ENCODE measurements around the gene EIF3J. TPM values are rescaled to one million over a fixed set of nuclear protein-coding genes. Genes with fewer than 3 reads are reported as not detected.

EIF3J gene
- total and polyA plus RNA-seq, 10 of the 15 experiments (the other 5 are each of a cell fraction or from before 2014, with no cell fraction given) = 34.7 to 126 (median 64.1) TPM

DNA sequence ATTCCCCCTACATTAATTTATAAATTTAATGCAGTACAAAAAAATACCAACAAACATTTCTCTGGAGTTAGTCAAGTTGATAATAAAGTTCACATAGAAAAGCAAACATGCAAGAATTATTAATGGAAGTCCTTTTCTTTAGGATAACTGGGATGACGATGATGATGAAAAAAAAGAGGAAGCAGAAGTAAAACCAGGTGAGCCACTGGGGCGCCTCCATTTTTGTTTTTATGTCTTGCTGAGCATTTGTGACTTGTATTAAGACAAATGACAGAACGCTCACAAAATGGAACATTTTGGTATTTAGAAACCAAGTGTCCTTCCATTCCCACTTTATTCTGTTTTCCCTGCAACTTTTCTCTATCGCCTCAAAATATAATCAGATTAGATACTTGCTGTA lies 13.8 kb downstream of the EIF3J start:
- ChIA-PET RAD21 (ENCODE audit: unreplicated experiment) (no interaction called here), SMC1A (ENCODE audit: uncharacterized antibody, unreplicated experiment) (interaction anchor here (1.1 kb wide), 1 partner anchor 14 kb away, joined by 4 read pairs; no protein-coding TSS in a partner anchor), CTCF (interaction anchor here (0.6 to 1.2 kb wide), 3 partner anchors 14 to 182 kb away, joined by 3 read pairs; partner anchors contain the start of gene EIF3J), POLR2A (interaction anchor here (0.7 kb wide), 1 partner anchor 29 kb away, joined by 3 read pairs; no protein-coding TSS in a partner anchor)
- TF ChIP-seq SPI1 (IDR thresholded peaks at IDR 0.05; ENCODE audit: borderline replicate concordance, insufficient read depth, low read depth, low read length) (0 out of 2 replicates have a peak, but pooled peaks have one; percentile 28), CBX3 (IDR thresholded peaks at IDR 0.05; ENCODE audit: borderline replicate concordance, low read depth) (no peak), SMC3 (IDR thresholded peaks at IDR 0.05; ENCODE audit: borderline replicate concordance, low read length) (no peak), ZBTB33 (IDR thresholded peaks at IDR 0.05) (no peak), ZNF274 (IDR thresholded peaks at IDR 0.05; ENCODE audit: insufficient read depth, insufficient read length) (no peak), YY1 (IDR thresholded peaks at IDR 0.05; ENCODE audit: low read depth, low read length) (no peak), CREB1 (IDR thresholded peaks at IDR 0.05; ENCODE audit: low read depth) (no peak)
- Histone ChIP-seq H3K36me3 (ENCODE audit: control insufficient read depth in 2 of 2, insufficient read depth in 2 of 2, low read length in 1 of 2) (peaks cover 4 to 23% of the 10 kb centered on the region in 2 experiments), H2AFZ (ENCODE audit: control insufficient read depth, low read depth, low read length) (no peak overlapping the region), H3K4me2 (ENCODE audit: control insufficient read depth, insufficient read depth) (no peak overlapping the region), H3K9ac (ENCODE audit: control insufficient read depth, insufficient read depth, low read length) (no peak overlapping the region), H3K27ac (ENCODE audit: control insufficient read depth, insufficient read depth) (no peak overlapping the region), H3K9me3 (replicated peaks; ENCODE audit: control insufficient read depth, insufficient read depth, low read length) (no peaks in the 10 kb centered on the region), H3K4me3 (no peak overlapping the region), H3K79me2 (ENCODE audit: control insufficient read depth, insufficient read depth, low read length) (peaks cover 34% of the 10 kb centered on the region), H3K4me1 (ENCODE audit: control insufficient read depth, insufficient read depth, low read length) (peaks cover 4% of the 10 kb centered on the region; the same call in 1 of the 2 replicates), H4K20me1 (ENCODE audit: control insufficient read depth, insufficient read depth) (no peaks in the 10 kb centered on the region), H3K27me3 (replicated peaks in 1 of 2; ENCODE audit: control insufficient read depth in 2 of 2, insufficient read depth in 2 of 2, low read length in 1 of 2) (no peaks in the 10 kb centered on the region)
- intact Hi-C loops (cut with micrococcal nuclease; ENCODE audit: unreplicated experiment) = no loop called here
- 82% methylated on average over 4 of the region's 4 CpGs for WGBS (ENCODE audit: insufficient coverage, insufficient replicate concordance, low lambda C conversion rate, missing lambda C conversion rate)
- in situ Hi-C loops (cut with MboI) = no loop called here
- FAIRE-seq = no peak
- no TSS peak for BruUV-seq (replicated peaks)
- ATAC-seq = no peak
- DNase-seq (ENCODE audit: low read depth, low spot score) = no peak

All from GM12878 (cell line).